Neuronal stem cell (in vitro differentiated cells): Measurements from ENCODE around the gene NPIPB2.
"Not testable (repeated sequence)": the region's sequence is repeated elsewhere in the genome, so short reads cannot be mapped to it uniquely, and the experiment has no call there.

Experiments used
- DNase-seq: peaks from one replicate; pipeline ENCODE4 v3.0.0-alpha.2; 2013; ENCODE audit warnings: low spot score
- H2AFZ ChIP-seq: one replicate; pipeline ENCODE4 v1.6.1; 2013; ENCODE audit warnings: mild to moderate bottlenecking, low read length, inconsistent platforms
- H2AK5ac ChIP-seq: 2 replicates; pipeline ENCODE4 v1.6.1; 2013; ENCODE audit warnings: low read depth, mild to moderate bottlenecking, inconsistent platforms, low read length, moderate library complexity, mixed read lengths
- H2BK120ac ChIP-seq: 2 replicates; pipeline ENCODE4 v1.6.1; 2013; ENCODE audit warnings: low read depth, mild to moderate bottlenecking, inconsistent platforms, low read length, moderate library complexity, mixed read lengths
- H2BK12ac ChIP-seq: one replicate; pipeline ENCODE4 v1.6.1; 2013; ENCODE audit warnings: low read length, inconsistent platforms
- H2BK15ac ChIP-seq: 2 replicates; pipeline ENCODE4 v1.6.1; 2013; ENCODE audit warnings: mild to moderate bottlenecking, low read length, inconsistent platforms, mixed read lengths
- H2BK5ac ChIP-seq: one replicate; pipeline ENCODE4 v1.6.1; 2013; ENCODE audit warnings: inconsistent platforms, mild to moderate bottlenecking, low read length, moderate library complexity
- H3K14ac ChIP-seq: one replicate; pipeline ENCODE4 v1.6.1; 2013; ENCODE audit warnings: low read length, inconsistent platforms
- H3K18ac ChIP-seq: 2 replicates; pipeline ENCODE4 v1.6.1; 2013; ENCODE audit warnings: low read length, inconsistent platforms
- H3K23ac ChIP-seq: 2 replicates; pipeline ENCODE4 v1.6.1; 2013; ENCODE audit warnings: low read depth, mild to moderate bottlenecking, mixed read lengths, low read length, inconsistent platforms; ENCODE audit not compliant: poor library complexity
- H3K27ac ChIP-seq: replicated peaks from 3 replicates; pipeline ENCODE4 v1.5.1; 2013; ENCODE audit warnings: low read length, inconsistent platforms
- H3K27me3 ChIP-seq, 3 experiments: 2 replicates each; pipeline ENCODE4 v1.6.1; 2013; ENCODE audit warnings: low read length in 3 of 3, mild to moderate bottlenecking in 2 of 3, inconsistent platforms in 1 of 3, low read depth in 1 of 3, mixed read lengths in 1 of 3, moderate library complexity in 1 of 3; ENCODE audit not compliant: control insufficient read depth in 3 of 3, insufficient read depth in 3 of 3
- H3K36me3 ChIP-seq, 2 donors: replicated peaks in 1 of 2; 2 replicates each; pipeline ENCODE4 v1.6.1; 2013; ENCODE audit warnings: low read length in 2 of 2; ENCODE audit not compliant: control insufficient read depth in 2 of 2, insufficient read depth in 2 of 2
- H3K4ac ChIP-seq: 2 replicates; pipeline ENCODE4 v1.6.1; 2013; ENCODE audit warnings: inconsistent platforms, mild to moderate bottlenecking, low read length, moderate library complexity
- H3K4me1 ChIP-seq, 2 donors: 1 replicate in 1 of 2; 2 replicates in 1 of 2; pipeline ENCODE4 v1.6.1; 2013; ENCODE audit warnings: low read length in 2 of 2, low read depth in 1 of 2; ENCODE audit not compliant: control insufficient read depth in 2 of 2, insufficient read depth in 1 of 2
- H3K4me2 ChIP-seq: one replicate; pipeline ENCODE4 v1.6.1; 2013; ENCODE audit warnings: mild to moderate bottlenecking, low read length, inconsistent platforms; ENCODE audit not compliant: insufficient read depth, poor library complexity, severe bottlenecking
- H3K4me3 ChIP-seq, 2 donors: 2 replicates each; pipeline ENCODE4 v1.5.1; 2013; ENCODE audit warnings: low read length in 2 of 2, mild to moderate bottlenecking in 2 of 2, inconsistent platforms in 1 of 2, moderate library complexity in 1 of 2
- H3K79me1 ChIP-seq: one replicate; pipeline ENCODE4 v1.6.1; 2013; ENCODE audit warnings: low read depth, mild to moderate bottlenecking, inconsistent platforms, low read length, moderate library complexity
- H3K9ac ChIP-seq: one replicate; pipeline ENCODE4 v1.6.1; 2013; ENCODE audit warnings: mild to moderate bottlenecking, low read depth, low read length, inconsistent platforms; ENCODE audit not compliant: poor library complexity
- H3K9me3 ChIP-seq, 2 donors: replicated peaks in 1 of 2; 2 replicates each; pipeline versions ENCODE3 to v1.6.1; 2013; ENCODE audit warnings: low read length in 2 of 2, mild to moderate bottlenecking in 2 of 2, inconsistent platforms in 1 of 2, low read depth in 1 of 2, mixed read lengths in 1 of 2, moderate library complexity in 1 of 2; ENCODE audit not compliant: control insufficient read depth in 2 of 2, insufficient read depth in 1 of 2
- H4K8ac ChIP-seq: one replicate; pipeline ENCODE4 v1.6.1; 2013; ENCODE audit warnings: low read depth, mild to moderate bottlenecking, inconsistent platforms, low read length, moderate library complexity
- H4K91ac ChIP-seq: one replicate; pipeline ENCODE4 v1.6.1; 2013; ENCODE audit warnings: low read length, low read depth, mild to moderate bottlenecking, inconsistent platforms; ENCODE audit not compliant: poor library complexity
- WGBS, 2 donors: extraction: QIAGEN DNeasy Blood & Tissue Kit; methylation state at CpG; one replicate each; pipeline ENCODE4 v1.1.7; 2013; ENCODE audit warnings: missing lambda C conversion rate in 2 of 2, mixed read lengths in 1 of 2; ENCODE audit not compliant: insufficient read length in 2 of 2, insufficient replicate concordance in 1 of 2; ENCODE audit errors: extremely low coverage in 2 of 2; 5-methylcytosine and 5-hydroxymethylcytosine counted together

NPIPB2 gene

GRCh38 chr16:11927350-11927749, 14.5 kb downstream of the NPIPB2 start:
- not testable (repeated sequence) for H2AK5ac ChIP-seq, H3K9me3 ChIP-seq, DNase-seq, H4K91ac ChIP-seq, H3K4me3 ChIP-seq, H2BK15ac ChIP-seq, H2BK120ac ChIP-seq, H3K36me3 ChIP-seq, H3K79me1 ChIP-seq, H2BK5ac ChIP-seq, H2BK12ac ChIP-seq, H3K4me1 ChIP-seq, H3K23ac ChIP-seq, H3K27me3 ChIP-seq, H3K4me2 ChIP-seq, H2AFZ ChIP-seq, H3K27ac ChIP-seq, H3K14ac ChIP-seq, H3K9ac ChIP-seq, H3K18ac ChIP-seq, H4K8ac ChIP-seq, H3K4ac ChIP-seq
- WGBS, 2 donors, result no CpG with 5 or more reads among the region's 13 CpGs

GRCh38 chr16:11924046-11924445, 17.8 kb downstream of the NPIPB2 start:
- not testable (repeated sequence) for H3K36me3 ChIP-seq, H2BK15ac ChIP-seq, H2BK120ac ChIP-seq, H3K9me3 ChIP-seq, H3K4me2 ChIP-seq, H2AK5ac ChIP-seq, H2AFZ ChIP-seq, H2BK5ac ChIP-seq, DNase-seq, H3K27ac ChIP-seq, H4K8ac ChIP-seq, H3K4me1 ChIP-seq, H4K91ac ChIP-seq, H2BK12ac ChIP-seq, H3K14ac ChIP-seq, H3K4me3 ChIP-seq, H3K79me1 ChIP-seq, H3K9ac ChIP-seq, H3K27me3 ChIP-seq, H3K4ac ChIP-seq, H3K23ac ChIP-seq, H3K18ac ChIP-seq
- no CpG with 5 or more reads among the region's 10 CpGs for WGBS, 2 donors

GRCh38 chr16:11916524-11917285, 25.1 kb downstream of the NPIPB2 start:
- Histone ChIP-seq H3K4me2 (peak overlapping the region; percentile 52), H2AFZ (peak overlapping the region; percentile 86), H3K9me3 (no peaks in the 10 kb centered on the region), H3K27me3 (no peaks in the 10 kb centered on the region), H2BK12ac (no peak overlapping the region), H2BK5ac (no peak overlapping the region), H3K14ac (no peak overlapping the region), H3K9ac (no peak overlapping the region), H3K36me3 (peaks cover 0 to 12% of the 10 kb centered on the region in 2 donors), H3K4me3 (peak overlapping the region in 1 of 2 donors; percentile 92), H3K18ac (no peak overlapping the region), H3K79me1 (peaks cover 6% of the 10 kb centered on the region), H4K8ac (no peak overlapping the region), H3K4me1 (peaks cover 7 to 12% of the 10 kb centered on the region in 2 donors), H4K91ac (no peak overlapping the region), H2BK120ac (no peak overlapping the region), H3K23ac (no peak overlapping the region), H2AK5ac (no peak overlapping the region), H3K27ac (no peak overlapping the region), H2BK15ac (no peak overlapping the region), H3K4ac (no peak overlapping the region)
- WGBS, 2 donors, result no CpG with 5 or more reads among the region's 13 CpGs
- no peak for DNase-seq

GRCh38 chr16:11915644-11916523, 26.0 kb downstream of the NPIPB2 start, which contains the start of gene GSPT1:
Gene GSPT1 (minus strand): TSS chr16:11915956. CDS start chr16:11915720, 236 bp downstream.
- Histone ChIP-seq H3K4me2 (peak within 1 kb of the TSS; percentile 85), H3K9ac (peak within 1 kb of the TSS; percentile 93), H3K9me3 (no peaks in the 10 kb centered on the region), H2AFZ (peak within 1 kb of the TSS; percentile 98), H2BK120ac (no peak within 1 kb of the TSS), H3K23ac (peak within 1 kb of the TSS; percentile 82), H3K79me1 (peaks cover 6% of the 10 kb centered on the region), H2AK5ac (peak within 1 kb of the TSS; percentile 67), H4K8ac (peak within 1 kb of the TSS; percentile 95), H3K36me3 (peaks cover 0 to 12% of the 10 kb centered on the region in 2 donors), H3K18ac (peak within 1 kb of the TSS; percentile 97), H3K27ac (peak within 1 kb of the TSS; percentile 72), H3K14ac (peak within 1 kb of the TSS; percentile 64), H4K91ac (no peak within 1 kb of the TSS), H2BK12ac (peak within 1 kb of the TSS; percentile 66), H3K4ac (no peak within 1 kb of the TSS), H3K4me3 (peak within 1 kb of the TSS; percentile 92 to 97), H3K4me1 (peaks cover 8 to 12% of the 10 kb centered on the region in 2 donors), H3K27me3 (no peaks in the 10 kb centered on the region), H2BK15ac (no peak within 1 kb of the TSS), H2BK5ac (peak within 1 kb of the TSS; percentile 68)
- WGBS, 2 donors, result no CpG with 5 or more reads among the region's 84 CpGs
- peak; percentile 98 for DNase-seq
